GM19238 (cell line): ENCODE data around the gene ATP7A.
"Not testable (repeated sequence)": the region's sequence is repeated elsewhere in the genome, so short reads cannot be mapped to it uniquely, and the experiment has no call there.

Source experiments
- DNase-seq: peaks from one replicate; pipeline ENCODE4 v3.0.0; 2011; ENCODE audit warnings: low spot score; ENCODE audit not compliant: insufficient read length

Gene ATP7A

DNA sequence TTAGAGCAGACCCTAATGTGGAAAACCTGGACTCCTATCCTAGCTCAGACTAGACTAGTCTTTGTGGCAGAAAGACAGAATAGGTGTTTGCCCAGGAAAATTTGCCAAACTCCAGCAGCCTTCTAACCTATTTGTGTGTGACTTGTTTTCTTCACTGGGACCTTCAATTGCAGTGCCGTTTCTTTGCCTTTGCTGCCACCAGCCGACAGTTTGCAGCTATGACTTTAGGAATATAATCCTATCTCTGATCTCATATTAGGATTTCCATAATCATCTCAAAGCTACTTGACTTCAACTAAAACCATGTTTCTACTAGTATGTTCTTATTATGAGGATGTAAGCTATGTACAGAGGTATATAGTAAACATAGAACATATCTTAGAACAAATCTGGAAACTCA lies 119.2 kb downstream of the ATP7A start:
- DNase-seq = no peak

DNA sequence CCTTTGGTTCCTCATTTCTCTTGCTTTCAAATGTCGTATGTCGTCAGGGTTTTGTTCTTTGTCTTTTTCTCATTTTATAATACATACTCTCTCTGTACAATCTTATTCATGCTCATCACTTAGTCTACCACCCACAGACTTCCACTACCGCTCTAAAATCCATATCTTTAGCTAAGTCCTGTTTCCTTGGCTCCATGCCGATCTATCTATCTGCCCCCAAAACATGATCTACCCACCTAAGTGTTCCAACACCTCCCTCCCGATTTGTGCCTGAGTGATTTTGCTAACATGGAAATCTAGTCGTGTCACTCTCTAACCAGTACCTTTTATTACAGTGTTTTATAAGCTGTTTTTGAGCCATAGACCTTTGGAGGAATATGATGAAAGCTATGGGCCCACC lies 124.6 kb downstream of the ATP7A start:
- no peak for DNase-seq

DNA sequence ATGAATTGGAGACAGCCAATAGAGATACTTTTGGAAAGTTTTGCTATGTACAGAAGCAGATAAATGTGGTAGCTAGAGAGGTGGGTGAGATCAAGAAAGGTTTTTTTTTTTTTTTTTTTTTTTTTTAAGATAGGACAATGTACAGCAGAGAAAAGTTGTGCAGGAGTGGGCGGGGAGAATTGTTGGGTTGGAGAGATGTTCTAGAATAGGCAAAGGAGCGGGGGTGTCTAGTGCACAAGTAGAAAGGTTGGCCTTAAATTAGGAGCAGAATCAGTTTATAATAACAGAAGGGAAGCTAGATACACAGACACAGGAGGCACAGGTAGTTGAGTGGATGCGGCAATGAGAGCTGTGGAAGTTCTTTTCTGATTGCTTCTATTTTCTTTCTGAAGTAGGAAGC lies 127.4 kb downstream of the ATP7A start:
- no peak for DNase-seq

DNA sequence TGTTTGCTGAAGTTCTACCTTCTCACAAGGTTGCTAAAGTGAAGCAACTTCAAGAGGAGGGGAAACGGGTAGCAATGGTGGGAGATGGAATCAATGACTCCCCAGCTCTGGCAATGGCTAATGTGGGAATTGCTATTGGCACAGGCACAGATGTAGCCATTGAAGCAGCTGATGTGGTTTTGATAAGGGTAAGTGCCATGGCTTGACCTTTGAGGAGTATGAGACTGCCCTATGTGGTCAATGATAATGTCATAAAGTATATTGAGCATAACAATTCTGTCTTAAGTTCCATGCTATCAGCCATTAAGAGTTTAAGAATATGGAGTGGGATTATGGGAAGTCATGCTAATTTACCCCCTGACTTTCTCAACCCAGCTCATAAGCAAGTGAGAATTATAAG lies 132.1 kb downstream of the ATP7A start:
- no peak for DNase-seq

DNA sequence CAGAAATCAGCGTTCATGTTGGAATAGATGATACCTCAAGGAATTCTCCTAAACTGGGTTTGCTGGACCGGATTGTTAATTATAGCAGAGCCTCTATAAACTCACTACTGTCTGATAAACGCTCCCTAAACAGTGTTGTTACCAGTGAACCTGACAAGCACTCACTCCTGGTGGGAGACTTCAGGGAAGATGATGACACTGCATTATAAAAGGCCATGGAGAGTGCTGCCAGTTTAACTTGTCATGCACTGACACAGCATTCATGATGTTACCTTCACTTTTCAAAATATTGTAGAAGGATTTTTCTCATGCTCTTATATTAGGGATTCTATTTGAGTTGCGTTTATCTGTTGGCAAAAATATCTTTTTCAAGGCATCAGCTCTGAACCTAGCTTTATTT lies 135.9 kb downstream of the ATP7A start:
- no peak for DNase-seq

DNA sequence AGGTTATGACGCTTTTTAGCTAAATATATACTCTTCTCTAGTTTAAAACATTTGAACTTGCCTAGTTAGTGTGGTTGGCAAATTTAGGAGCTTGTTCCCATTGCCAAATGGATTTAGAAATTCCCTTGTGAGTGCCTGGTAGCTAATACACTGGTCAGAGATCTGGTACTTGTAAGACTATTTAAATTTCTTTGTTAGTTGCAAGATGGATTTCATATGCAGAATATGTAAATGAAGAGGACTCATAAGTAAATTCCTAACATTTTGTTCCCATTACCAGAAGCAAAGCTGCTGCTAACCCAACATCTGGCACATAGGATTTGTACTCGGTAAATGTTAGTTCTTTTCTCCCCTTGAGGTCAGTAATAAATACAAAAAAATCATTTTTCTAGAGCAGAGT lies 137.6 kb downstream of the ATP7A start:
- no peak for DNase-seq

DNA sequence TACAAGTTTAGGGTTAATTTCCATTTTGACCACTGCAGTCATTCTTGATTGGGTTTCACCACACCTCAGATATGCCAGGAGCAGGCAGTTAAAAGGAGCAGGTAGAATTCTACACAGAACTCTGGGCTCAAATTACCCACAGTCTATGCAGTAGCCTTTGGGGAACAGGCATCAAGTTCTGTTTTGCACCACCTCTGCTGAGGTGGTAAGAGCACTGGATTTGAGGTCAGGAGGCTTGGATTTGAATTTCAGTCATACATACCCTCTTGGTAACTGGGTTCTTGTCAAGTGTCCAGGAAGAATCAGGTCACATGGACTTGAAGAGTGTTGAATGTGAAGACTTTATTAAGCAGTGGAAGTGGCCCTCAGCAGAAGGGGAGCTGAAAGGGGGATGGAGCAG lies 153.2 kb downstream of the ATP7A start:
- DNase-seq = no peak

DNA sequence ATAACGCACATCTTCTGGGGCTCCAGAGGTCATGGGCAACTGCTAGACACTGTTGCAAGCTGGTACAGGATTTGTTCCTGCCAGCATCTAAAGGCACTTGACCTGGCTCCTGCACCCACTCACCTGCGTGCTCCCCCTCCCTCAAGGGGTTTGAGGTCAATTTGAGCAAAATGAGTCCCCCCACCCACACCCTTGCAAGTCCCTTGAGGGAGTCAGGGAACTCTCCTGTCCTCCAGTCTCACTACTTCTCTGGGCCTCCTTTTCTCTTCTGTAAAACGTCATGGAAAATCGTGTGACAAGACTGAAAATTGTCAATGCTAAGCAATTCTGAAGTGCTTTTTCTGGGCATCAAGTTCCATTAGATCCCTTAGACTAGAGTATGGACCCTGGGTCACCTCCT lies 153.7 kb downstream of the ATP7A start:
- DNase-seq = no peak

DNA sequence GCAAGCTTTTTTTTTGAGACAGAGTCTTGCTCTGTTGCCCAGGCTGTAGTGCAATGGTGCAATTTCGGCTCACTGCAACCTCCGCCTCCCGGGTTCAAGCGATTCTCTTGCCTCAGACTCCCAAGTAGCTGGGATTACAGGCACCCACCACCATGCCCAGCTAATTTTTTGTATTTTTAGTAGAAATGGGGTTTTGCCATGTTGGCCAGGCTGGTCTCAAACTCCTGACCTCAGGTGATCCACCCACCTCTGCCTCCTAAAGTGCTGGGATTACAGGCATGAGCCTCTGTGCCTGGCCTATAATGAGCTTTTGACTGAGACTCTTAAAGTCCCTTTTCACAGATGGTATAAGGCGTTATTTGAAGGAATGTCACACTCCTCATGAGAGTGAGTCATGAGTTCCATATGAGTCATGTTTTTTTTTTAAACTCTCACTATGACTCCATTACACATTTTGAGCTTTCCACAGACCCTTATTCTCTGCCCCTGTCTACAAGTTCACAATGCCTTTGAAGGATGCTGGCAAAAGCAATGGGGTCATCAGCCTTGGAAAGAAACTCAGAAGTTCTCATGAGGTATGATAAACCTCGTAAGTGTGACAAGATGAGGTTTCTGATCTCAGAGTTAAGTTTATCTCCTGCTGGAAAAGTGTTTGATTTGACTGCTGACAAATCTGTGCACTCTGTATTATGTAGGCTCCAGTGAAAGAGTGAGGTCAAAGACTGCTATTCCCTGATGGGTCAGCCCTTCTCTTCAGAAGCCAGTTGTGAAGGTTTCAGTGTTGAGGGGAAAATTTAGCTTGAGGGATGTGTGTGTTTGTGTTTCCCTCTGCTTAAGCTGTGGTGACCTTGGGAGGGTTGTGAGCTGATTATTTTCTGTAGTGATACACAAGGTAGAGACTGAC lies 154.5 kb downstream of the ATP7A start:
- not testable (repeated sequence) for DNase-seq

DNA sequence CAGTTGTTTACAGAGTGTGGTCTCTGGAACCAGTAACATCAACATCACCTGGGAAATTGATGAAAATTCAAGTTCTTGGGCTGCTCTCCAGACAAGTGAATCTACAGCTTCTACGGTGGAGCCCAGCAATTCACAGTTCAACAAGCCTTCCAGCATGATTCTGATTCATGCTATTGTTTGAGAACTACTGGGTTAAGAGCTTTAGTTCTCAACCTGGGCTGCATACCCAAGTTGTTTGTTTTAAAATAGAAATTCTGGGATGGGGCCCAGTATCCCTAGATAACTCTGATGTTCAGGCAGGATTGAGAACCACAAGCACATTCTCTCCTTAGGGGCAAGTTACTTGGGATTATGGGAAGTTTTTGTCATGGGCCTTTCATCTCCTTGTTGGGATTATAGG lies 155.6 kb downstream of the ATP7A start:
- DNase-seq = no peak

DNA sequence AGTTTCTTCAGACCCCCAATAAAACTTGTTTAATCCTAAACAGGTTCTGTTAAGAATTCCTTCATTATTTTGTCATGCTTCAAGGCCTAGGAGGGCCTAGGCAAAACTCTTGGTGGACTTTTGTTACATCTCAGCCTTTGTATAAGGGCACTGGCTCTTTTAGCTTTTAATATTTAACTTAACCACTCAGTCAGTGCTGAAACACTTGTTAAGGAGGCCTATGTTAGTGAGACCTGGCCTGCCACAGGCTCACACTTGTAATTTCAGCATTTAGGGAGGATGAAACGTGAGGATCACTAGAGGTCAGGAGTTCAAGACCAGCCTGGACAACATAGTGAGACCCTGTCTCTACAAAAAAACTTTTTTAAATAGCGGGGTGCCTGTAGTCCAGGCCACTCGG lies 160.8 kb downstream of the ATP7A start:
- DNase-seq = no peak

DNA sequence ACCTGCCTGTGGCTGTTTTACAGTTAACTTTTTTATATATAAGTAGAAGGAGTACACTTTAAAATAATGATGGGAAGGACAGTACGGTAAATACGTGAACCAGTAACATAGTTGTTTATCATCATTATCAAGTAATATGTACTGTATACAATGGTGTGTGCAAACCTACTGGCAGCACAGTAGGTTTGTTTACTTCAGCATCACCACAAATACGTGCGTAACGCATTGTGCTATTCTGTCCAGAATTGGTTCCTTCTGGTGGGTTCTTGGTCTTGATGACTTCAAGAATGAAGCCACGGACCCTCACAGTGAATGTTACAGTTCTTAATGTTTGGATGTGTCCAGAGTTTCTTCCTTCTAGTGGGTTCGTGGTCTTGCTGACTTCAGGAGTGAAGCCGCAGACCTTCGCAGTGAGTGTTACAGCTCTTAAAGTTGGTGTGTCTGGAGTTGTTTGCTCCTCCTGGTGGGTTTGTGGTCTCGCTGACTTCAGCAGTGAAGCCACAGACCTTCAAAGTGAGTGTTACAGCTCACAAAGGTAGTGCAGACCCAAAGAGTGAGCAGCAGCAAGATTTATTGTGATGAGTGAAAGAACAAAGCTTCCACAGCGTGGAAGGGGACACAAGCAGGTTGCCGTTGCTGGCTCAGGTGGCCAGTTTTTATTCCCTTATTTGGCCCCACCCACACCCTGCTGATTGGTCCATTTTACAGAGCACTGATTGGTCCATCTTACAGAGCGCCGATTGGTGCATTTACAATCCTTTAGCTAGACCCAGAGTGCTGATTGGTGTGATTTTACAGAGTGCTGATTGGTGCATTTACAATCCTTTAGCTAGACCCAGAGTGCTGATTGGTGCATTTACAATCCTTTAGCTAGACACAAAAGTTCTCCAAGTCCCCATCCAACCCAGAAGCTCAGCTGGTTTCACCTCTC lies 162.9 kb downstream of the ATP7A start:
- not testable (repeated sequence) for DNase-seq

DNA sequence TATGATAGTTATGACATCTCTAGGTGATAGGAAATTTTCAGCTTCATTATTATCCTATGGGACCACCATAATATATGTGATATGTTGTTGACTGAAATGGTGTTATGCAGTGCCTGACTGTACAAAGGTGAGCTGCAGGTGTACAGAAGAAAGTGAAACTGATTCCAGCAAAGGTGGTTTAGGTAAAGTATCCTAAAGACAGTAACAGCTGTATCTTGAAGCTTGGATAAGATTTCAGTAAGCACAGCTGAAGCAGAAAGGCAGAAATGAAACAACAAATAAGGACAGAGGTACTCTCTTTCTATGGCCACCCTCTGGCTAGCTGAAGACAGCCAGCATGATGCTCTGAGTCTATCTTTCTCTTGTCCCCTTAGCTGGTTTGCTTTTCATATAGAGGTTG lies 163.6 kb downstream of the ATP7A start:
- no peak for DNase-seq

DNA sequence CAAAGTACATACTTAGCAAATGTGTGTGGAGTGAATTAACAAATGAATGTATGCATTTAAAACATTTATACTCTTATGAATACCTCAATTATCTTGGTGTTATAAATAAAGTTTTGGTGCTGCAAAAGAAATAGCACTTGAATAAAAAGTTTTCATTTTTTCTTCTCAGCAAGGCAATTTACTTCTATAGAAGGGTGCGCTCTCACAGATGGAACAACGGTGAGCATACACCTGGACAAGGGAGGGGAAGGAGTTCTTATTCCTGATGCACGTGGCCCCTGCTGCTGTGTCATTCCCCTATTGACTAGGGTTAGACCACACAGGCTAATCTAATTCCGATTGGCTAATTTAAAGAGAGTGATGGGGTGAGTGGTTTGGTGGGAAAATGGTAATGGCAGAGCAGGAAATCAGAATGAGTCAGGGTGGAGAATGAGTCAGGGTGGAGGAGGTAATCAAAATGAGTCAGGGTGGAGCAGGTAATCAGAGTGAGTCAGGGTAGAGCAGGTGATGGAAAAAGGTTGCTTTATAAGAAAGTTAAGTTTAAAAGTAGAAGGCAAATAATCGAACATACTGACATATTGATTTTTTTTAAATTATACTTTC lies 165.4 kb downstream of the ATP7A start:
- DNase-seq = no peak

DNA sequence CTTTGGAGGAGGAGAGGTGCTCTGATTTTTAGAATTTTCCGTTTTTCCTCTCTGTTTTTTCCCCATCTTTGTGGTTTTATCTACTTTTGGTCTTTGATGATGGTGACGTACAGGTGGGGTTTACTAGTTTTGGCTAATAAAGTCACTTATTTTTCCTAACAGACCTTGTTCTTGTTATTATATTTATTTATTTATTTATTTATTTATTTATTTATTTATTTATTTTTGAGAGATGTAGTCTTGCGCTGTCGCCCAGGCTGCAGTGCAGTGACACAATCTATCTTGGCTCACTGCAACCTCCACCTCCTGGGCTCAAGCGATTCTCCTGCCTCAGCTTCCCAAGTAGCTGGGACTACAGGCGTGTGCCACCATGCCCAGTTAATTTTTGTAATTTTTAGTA lies 170.9 kb downstream of the ATP7A start:
- DNase-seq = not testable (repeated sequence)

DNA sequence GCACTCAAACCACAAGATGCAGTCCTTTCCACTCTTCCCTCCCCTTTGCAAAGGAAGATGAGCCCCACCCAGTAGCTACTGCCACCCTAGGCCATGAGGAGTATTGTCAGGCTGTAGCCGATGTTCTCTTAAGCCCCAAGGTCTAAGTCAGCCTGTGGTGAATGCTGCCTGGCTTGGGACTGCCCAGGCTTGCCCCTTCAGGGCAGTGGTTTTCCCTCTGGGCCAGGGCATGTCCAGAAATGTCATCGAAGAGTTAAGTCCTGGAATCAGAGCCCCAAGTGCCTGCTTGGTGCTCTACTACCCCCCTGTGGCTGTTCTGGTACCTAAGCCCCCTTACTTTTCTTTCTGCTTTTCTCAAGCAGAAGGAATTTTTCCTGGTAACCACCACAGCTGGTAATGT lies 181.8 kb downstream of the ATP7A start:
- no peak for DNase-seq

DNA sequence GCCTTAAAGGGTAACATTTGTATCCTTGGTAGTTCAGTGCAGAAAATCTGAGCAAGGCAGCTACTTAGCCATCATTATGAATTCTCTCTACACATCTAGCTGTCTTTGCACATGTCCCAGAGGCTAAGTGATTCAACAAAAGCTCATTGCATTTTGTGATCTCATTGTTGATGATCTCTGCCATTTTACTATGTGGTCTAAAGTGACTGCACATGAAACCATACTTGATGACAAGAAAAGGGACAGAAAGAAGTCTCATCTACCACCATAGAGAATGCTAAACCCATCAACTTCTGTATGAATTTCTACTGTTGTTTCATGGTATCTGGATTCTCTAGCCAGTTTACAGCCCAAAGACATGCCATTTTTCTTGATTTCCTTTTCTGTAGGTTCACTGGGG lies 187.6 kb downstream of the ATP7A start:
- DNase-seq = no peak
